AG08395 (cell line): ENCODE data around the gene FRMD4B.

Experiments used
- DNase-seq: peaks from one replicate; pipeline ENCODE4 v3.0.0; 2012; ENCODE audit warnings: mixed read lengths, low spot score

The FRMD4B gene

DNA sequence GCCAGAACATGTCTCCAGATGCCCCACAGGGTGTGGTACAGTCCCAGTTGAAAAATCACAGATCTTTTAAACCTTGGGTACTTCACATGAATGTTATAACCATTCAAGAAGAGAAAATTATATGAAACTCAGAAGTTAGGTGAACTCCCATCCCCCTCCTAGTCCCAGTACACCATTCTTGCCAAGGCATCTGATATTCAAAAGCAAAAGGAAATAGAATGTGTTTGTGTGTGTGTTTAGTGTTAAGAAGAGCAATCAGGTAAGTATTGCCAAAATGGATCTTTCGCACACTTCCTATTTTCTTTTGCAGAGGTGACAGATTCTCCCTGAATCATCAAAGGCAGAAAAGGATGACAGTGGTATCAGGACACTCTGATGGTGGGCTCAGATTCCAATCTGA is 219.4 kb downstream of the FRMD4B start:
- no peak for DNase-seq

GRCh38 chr3:69165744-69166143 is 220.1 kb downstream of the FRMD4B start:
- DNase-seq = no peak

- no peak for DNase-seq
Observed at GRCh38 chr3:69164296-69164695, 221.6 kb downstream of the FRMD4B start.

DNA sequence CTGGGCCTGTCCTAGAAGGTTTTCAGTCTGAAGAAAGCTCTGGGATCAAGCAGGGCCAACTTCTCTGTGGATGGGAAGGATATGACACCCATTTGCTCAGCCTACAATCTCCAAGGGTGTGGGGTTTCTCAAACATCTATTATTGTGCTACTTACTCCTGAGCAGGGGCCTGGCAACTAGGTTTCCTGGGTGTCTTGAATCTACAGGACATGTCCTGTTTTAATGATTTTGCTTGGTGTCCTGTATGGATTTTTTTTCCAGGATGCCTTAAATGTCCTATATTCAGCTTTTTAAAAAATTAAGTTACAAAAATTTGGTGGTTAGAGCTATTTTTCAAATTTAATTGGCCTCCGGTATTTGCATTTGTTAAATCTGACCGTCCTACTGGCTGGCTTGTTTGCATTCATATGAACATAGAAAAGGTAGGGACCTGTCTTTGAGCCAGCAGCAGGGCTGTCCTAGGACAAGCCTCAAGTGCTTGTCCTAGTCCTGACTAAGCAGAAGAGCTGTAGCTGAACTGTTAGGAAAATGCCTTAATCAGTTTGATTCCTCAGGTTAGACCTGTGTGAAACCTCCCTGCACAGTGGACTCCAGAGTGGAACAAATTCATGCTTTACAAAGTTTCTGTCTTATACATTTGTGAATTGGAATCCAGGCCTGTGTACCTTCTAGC is 223.4 kb downstream of the FRMD4B start:
- DNase-seq = no peak

DNA sequence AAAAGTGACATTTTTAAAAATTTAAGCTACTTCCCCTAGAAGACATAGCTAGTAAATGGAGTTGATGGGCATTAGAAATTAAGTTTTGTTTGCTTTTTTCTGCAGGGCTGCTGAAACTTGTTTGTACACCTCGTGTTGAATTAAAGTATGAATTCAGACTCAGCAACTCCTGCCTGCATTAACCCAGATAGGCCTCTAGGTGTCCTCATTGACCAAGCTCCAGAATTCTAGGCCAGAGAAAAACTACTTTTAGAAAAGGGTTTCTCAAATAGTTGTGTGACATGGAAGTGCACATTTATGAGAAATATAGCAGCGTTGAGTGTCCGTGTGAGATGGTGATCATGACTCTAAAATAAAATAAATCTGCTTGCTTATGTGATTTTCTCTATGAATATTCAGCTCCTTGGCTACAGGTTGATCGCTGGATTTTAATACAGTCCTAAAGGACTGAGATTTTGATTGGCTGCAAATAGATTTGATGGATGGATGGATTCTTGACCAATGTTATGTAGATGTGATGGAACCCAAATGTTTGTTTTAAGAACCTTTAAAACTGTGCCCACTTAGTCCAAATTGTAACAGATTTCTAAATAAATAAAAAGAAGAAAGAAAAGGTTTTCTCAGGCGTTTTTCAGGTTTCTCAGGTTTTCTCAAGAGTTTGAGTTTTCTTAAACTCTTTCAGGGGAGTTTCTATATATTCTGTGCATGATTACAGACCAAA is 224.1 kb downstream of the FRMD4B start:
- DNase-seq = peak; percentile 67

DNA sequence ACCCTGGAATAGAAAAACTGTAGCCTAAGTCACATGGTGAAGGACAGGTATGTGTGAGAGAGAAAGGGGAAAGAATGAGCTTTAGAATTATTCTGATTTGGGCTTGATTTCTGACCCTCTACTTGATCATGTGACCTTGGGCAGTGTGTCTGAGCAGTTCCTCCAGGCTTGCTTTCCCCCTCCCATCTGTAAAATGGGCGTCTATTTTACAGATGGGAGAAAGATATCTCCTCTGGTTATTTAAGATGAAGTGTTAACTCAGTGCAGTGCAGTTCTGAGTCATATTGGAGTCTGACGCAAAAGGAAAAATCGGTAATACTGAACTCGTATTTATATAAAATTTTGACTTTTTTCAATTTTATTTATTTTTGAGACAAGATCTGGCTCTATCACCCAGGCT is 225.4 kb downstream of the FRMD4B start:
- DNase-seq = no peak

GRCh38 chr3:69160107-69160506 is 225.8 kb downstream of the FRMD4B start:
- no peak for DNase-seq

- DNase-seq = no peak
Observed at GRCh38 chr3:69149586-69149985, 236.3 kb downstream of the FRMD4B start.

GRCh38 chr3:69145688-69146087 is 240.2 kb downstream of the FRMD4B start:
- DNase-seq = no peak

GRCh38 chr3:69144631-69145245 is 241.2 kb downstream of the FRMD4B start:
- DNase-seq = no peak

- no peak for DNase-seq
Observed at GRCh38 chr3:69143612-69144011, 242.3 kb downstream of the FRMD4B start.

DNA sequence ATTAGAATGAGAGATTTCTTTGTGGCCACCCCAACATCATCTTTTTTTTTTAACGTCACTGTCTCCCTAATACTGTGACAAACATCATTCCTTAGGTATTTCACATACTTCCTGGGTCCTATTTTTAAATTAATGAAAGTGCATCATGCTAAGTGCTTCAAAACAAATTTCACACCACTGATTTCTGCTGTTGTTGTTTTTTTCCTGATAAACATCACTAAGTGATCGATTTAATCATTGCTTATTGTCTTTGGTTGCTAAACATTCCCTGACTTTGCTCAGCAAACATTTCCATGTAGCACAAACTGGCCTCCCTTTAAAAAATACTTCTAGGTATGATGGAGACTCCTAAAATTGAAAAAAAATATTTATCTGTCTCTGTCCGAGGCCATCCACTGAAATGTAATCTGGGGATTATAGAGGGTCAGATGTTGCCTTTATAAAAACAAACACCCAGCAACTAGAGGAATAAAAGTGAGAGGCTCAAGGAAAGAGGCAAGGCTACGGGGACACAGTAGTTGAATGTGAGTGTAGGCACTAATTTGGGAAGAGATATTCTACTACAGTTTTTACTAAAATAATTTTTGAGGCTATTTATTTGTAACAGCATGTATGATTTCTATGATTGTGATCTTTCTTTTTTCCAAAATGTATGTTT is 243.0 kb downstream of the FRMD4B start:
- no peak for DNase-seq

GRCh38 chr3:69142090-69142489 is 243.8 kb downstream of the FRMD4B start:
- DNase-seq = no peak

DNA sequence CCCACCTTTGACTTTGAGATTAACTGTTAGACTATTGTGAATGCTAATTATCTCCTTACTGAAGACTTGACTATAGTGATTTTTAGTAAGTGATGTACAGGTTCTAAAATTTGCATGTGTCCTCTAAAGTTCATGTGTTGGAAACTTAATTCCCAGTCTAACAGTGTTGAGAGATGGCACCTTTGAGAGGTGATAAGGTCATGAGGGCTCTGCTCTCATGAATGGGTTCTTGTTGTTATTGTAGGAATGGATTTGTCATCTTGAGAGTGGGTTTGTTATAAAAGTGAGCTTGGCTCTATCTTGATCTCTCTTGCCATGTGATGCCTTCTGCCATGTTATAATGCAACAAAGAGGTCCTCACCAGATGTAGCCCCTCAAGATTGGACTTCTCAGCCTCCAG is 244.6 kb downstream of the FRMD4B start:
- no peak for DNase-seq

DNA sequence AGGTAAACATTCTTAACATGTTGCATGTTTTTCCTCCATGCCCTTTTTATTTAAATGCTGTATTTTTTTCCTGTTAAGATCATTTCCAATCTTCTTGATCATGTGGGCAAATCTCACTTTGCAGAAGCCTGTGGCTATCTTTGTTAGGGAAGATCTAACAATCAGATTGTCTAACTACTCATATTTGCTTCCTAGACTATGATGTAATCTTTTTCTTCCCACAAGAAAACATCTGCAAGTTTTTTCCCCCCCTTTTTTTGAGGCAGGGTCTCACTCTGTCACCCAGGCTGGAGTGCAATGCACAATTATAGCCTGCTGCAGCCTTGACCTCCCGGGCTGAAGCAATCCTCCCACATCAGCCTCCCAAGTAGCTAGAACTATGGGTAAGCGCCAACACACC is 248.5 kb downstream of the FRMD4B start:
- no peak for DNase-seq

DNA sequence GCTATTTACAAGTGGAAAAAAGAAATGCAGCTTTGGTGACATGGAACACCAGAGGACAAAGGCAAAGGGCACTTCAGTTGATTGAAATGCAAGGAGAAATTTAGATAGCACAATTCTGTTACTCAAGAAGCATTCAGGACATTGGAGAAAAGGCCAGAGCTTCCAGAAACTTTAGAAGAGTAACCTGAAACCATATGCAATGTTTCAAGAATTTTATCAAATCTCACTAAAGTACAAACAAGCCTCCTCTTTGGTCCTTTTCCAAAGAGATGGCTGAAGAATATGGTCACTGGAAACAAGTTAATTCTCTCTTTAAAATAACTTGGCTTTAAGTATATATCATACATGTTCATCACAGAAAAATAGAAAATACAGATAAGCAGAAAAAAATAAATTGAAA is 248.9 kb downstream of the FRMD4B start:
- DNase-seq = no peak

GRCh38 chr3:69130689-69131088 is 255.2 kb downstream of the FRMD4B start:
- no peak for DNase-seq

- DNase-seq = peak; percentile 30
Observed at GRCh38 chr3:69129531-69129930, 256.4 kb downstream of the FRMD4B start.

GRCh38 chr3:69128509-69128908 is 257.4 kb downstream of the FRMD4B start:
- DNase-seq = no peak

- no peak for DNase-seq
Observed at GRCh38 chr3:69126999-69127398, 258.9 kb downstream of the FRMD4B start.

GRCh38 chr3:69126216-69126615 is 259.7 kb downstream of the FRMD4B start:
- DNase-seq = no peak

DNA sequence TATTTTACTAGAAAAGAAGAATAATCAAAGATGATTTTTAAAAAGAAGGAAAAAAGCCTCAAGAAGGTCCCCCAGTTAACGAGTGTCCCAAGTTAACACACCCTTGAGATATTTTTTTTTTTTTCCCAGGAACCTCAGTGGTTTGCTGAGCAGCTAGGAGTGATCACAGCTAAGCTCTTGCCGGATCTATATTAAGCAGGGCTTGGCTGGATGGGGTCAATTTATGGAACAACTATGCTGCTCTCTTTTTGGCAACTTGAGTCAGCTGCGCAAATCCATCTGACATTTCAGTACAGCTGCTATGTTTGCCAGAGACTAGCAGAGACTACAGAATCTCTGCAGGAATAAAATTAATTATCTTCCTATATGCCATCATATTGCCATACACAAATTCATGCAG is 263.5 kb downstream of the FRMD4B start, which contains the start of gene LMOD3:
Gene LMOD3 (minus strand): TSS at position 193 of the 400 bp plus-strand sequence. CDS start 209 bp downstream, outside the sequence.
- no peak for DNase-seq

DNA sequence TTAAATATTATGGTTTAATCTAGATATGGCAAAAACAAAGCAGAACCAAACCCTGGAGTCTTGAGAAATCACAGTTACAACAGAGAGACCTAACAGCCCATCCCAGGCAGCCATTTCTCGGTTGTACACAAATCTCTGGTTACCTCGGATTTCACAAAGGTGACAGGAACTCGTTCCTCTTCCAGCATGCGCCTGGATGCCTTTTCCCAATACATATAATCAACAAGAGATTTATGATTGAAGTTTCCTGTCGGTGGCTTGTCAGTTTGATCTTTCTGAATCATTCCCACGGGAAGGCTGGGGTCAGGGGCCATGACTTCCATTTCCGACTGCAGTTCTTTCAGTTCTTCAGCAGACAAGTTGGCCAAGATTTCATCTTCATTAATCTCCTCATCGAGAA is 263.9 kb downstream of the FRMD4B start:
- DNase-seq = no peak
